Immature natural killer cell (primary cell): ENCODE results near the gene RIT2. TPM values are rescaled to one million over a fixed set of nuclear protein-coding genes. Genes with fewer than 3 reads are reported as not detected.
A peak's percentile ranks its signal among the peaks of the same experiment; 100 is the strongest.

Experiments used
- DNase-seq, 3 donors: peaks; one replicate each; pipeline ENCODE4 v3.0.0; 2022; ENCODE audit warnings: mixed read lengths in 1 of 3
- H3K27ac Mint-ChIP-seq, 6 donors: one replicate each; pipeline ENCODE4 v1.8.0; 2020; ENCODE audit warnings: mixed read lengths in 6 of 6, mild to moderate bottlenecking in 5 of 6, inconsistent platforms in 4 of 6, moderate library complexity in 3 of 6
- H3K27me3 Mint-ChIP-seq, 3 donors: one replicate each; pipeline ENCODE4 v1.8.0; 2020 to 2021; ENCODE audit warnings: low read depth in 3 of 3, mild to moderate bottlenecking in 3 of 3, mixed read lengths in 3 of 3, moderate library complexity in 3 of 3, inconsistent platforms in 1 of 3
- H3K36me3 Mint-ChIP-seq, 3 donors: one replicate each; pipeline ENCODE4 v1.8.0; 2020; ENCODE audit warnings: mixed read lengths in 3 of 3, inconsistent platforms in 2 of 3, mild to moderate bottlenecking in 2 of 3
- H3K4me1 Mint-ChIP-seq, 2 donors: one replicate each; pipeline ENCODE4 v1.8.0; 2020; ENCODE audit warnings: inconsistent platforms in 2 of 2, mild to moderate bottlenecking in 2 of 2, mixed read lengths in 2 of 2, moderate library complexity in 1 of 2
- H3K4me3 Mint-ChIP-seq, 5 donors: one replicate each; pipeline ENCODE4 v1.8.0; 2020; ENCODE audit warnings: mild to moderate bottlenecking in 5 of 5, mixed read lengths in 5 of 5, inconsistent platforms in 3 of 5, moderate library complexity in 3 of 5
- H3K9me3 Mint-ChIP-seq, 6 donors: one replicate each; pipeline ENCODE4 v1.8.0; 2020; ENCODE audit warnings: mild to moderate bottlenecking in 6 of 6, mixed read lengths in 6 of 6, inconsistent platforms in 4 of 6, moderate library complexity in 3 of 6
- polyA plus RNA-seq, 3 donors: library from polyadenylated mRNA; unstranded; fragments of 300-500 nt; fragmentation: Illumina TruSeq; gene quantifications; one replicate each; pipeline ENCODE4 v1.2.3, GENCODE V29; 2021

Gene RIT2
- polyA plus RNA-seq, result not detected

DNA sequence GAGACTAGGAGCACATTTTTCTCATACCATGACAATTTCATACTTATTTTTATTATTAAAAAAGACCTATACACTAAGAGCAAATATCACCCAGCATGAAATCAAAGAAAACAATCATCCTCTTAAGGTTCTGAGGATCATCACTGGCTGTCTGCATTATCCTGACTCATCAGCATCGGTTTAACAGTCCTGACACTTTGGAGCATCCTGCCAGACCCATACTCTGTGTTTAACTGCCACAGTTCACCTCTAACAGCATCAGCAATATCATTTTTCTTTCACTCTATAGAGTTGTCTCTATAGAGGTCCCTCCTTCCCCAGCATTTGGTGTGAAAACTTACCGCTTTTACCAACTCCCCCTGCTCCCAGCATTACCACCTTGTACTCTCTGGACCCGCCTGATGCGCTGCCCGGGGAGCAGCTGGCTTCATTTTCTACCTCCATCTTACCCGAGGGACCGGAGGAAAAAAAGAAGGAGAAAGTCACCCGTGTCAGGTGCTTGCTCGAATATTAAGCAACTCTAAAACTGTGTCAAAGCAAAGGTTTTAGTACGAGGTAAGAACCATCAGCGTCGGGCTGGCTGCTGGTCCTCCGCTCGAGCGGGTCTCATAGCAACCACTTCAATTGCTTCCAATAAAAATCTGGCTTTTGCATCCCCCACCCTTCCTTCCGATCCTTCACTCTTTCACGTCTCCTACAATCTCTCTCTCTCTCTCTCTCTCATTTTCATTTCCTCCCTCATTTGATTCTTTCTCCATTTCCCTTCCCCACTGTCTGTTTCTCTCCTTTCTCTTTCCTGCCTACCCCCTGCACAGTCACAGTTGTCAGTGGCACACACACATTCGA lies at the start of gene RIT2:
Gene RIT2, minus strand, starts transcription at position 610 of the 846 bp plus-strand sequence.
- Mint-ChIP-seq H3K27ac (no peak within 1 kb of the TSS), H3K4me1 (no peaks in the 10 kb centered on the region), H3K36me3 (no peaks in the 10 kb centered on the region), H3K4me3 (no peak within 1 kb of the TSS), H3K9me3 (peaks cover 0 to 12% (median 3%) of the 10 kb centered on the region in 6 donors), H3K27me3 (no peaks in the 10 kb centered on the region)
- DNase-seq, result no peak

GRCh38 chr18:43161528-43161927 lies 46.0 kb upstream of the RIT2 start:
- H3K27ac Mint-ChIP-seq, result no peak overlapping the region
- DNase-seq, result no peak
- H3K4me1 Mint-ChIP-seq, result no peaks in the 10 kb centered on the region
- peaks cover 0 to 2% (median 0%) of the 10 kb centered on the region in 3 donors for H3K27me3 Mint-ChIP-seq
- H3K36me3 Mint-ChIP-seq, result no peaks in the 10 kb centered on the region
- H3K9me3 Mint-ChIP-seq, result peaks cover 0 to 30% (median 14%) of the 10 kb centered on the region in 6 donors
- no peak overlapping the region for H3K4me3 Mint-ChIP-seq

DNA sequence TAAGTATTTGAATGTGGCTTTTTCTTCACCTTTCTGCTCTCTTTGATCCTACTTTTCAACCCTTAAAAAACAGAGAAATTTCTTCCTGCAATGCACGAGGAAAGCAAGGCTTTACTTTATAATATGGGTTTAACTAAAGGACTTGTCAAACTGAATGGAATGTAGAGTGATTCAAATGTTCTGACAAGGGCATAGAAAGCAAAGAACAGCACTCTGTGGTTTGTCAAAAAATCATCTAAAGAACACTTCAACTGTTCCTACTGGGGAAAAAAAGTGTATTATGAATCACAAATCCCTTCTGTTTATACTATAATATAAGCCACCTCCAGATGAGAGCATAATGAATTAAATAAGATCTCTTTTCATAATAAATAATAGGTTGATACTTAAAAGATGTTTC lies 45.0 kb upstream of the RIT2 start:
- Mint-ChIP-seq H3K4me3 (no peak overlapping the region), H3K27ac (no peak overlapping the region), H3K4me1 (no peaks in the 10 kb centered on the region), H3K36me3 (no peaks in the 10 kb centered on the region), H3K27me3 (peaks cover 0 to 2% (median 0%) of the 10 kb centered on the region in 3 donors), H3K9me3 (peaks cover 0 to 20% (median 8%) of the 10 kb centered on the region in 6 donors)
- DNase-seq, result no peak

DNA sequence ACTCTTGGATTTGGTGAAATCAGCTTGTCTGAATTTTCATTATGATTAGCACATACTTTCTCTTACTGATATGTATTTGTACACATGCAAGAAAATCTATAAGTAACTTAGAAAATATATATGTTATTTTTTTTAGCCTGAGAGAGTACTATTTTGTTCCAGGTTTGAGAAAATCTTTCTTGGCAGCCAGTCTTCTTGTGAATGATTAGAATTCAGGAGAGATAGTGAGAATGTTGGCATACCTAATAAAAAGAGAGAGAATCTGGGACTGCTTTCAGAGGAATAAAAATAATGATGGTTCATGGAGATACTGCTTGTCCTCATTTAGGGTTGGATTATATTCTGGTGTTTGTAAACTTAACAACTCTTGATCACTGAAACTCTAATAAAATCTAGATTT lies 44.4 kb upstream of the RIT2 start:
- DNase-seq, result no peak
- Mint-ChIP-seq H3K27ac (no peak overlapping the region), H3K27me3 (peaks cover 0 to 2% (median 0%) of the 10 kb centered on the region in 3 donors), H3K36me3 (no peaks in the 10 kb centered on the region), H3K4me1 (no peaks in the 10 kb centered on the region), H3K9me3 (peaks cover 0 to 20% (median 8%) of the 10 kb centered on the region in 6 donors), H3K4me3 (no peak overlapping the region)

DNA sequence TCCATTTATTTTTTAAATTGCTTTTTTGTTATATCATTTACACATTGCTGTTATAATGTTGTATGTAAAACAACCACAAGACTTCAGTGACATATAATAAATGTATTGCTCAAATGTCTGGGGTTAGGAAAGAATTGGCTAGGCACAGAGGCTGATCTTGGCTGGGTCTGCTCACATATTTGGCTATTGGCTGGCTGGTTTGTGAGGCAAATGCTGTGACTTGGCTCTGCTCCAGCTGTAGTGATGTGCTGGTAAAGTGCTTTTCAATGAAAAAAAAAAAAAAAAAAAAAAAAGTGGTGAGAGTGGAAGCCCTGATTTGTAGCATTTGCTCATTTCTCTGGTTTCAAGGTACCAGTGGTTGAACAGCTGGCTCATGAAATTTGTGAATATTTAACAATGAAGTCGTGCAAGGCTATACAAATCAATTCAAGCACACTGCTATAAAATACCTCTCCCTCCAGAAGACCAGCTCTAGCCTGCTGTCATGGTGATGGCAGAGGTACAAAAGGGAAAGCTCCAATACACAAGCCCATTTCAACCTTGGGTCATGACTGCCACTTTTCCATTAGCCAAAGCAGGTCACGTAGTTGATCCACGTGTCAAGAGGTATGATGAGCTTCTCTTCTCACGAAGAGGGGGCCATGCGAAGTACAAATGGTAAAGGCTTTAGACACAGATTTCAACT lies 43.7 kb upstream of the RIT2 start:
- Mint-ChIP-seq H3K4me3 (no peak overlapping the region), H3K27me3 (peaks cover 0 to 2% (median 0%) of the 10 kb centered on the region in 3 donors), H3K27ac (no peak overlapping the region), H3K36me3 (no peaks in the 10 kb centered on the region), H3K9me3 (peaks cover 0 to 20% (median 6%) of the 10 kb centered on the region in 6 donors), H3K4me1 (no peaks in the 10 kb centered on the region)
- no peak for DNase-seq

- no peak overlapping the region for H3K27ac Mint-ChIP-seq
- no peaks in the 10 kb centered on the region for H3K4me1 Mint-ChIP-seq
- DNase-seq, result no peak
- no peak overlapping the region for H3K4me3 Mint-ChIP-seq
- H3K9me3 Mint-ChIP-seq, result peaks cover 0 to 20% (median 7%) of the 10 kb centered on the region in 6 donors
- no peaks in the 10 kb centered on the region for H3K27me3 Mint-ChIP-seq
- no peaks in the 10 kb centered on the region for H3K36me3 Mint-ChIP-seq
Observed at GRCh38 chr18:43158381-43158780, 42.9 kb upstream of the RIT2 start.

DNA sequence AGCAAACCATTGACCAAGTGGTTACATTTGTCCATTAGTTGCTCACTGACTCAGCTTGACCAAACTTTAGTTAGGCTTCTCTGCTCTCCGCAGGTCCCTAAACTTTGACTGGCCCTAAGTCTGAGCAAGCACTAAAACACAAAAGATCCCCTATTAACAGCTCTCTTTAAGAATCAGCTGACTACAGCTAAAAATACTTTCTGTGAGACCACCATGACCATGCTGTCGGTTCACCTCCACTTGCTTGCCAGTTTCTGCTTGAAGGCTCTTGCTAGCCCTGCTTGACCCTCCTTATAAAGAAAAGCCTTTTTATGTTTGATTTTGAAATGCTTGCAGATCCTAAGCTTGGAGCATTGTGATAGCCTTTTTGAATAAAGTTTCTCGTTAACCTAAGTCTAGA lies 40.4 kb upstream of the RIT2 start:
- Mint-ChIP-seq H3K36me3 (no peaks in the 10 kb centered on the region), H3K27me3 (no peaks in the 10 kb centered on the region), H3K4me3 (no peak overlapping the region), H3K9me3 (peaks cover 3 to 14% (median 8%) of the 10 kb centered on the region in 6 donors), H3K27ac (no peak overlapping the region), H3K4me1 (no peaks in the 10 kb centered on the region)
- DNase-seq, result no peak

- DNase-seq, result no peak
- Mint-ChIP-seq H3K4me3 (no peak overlapping the region), H3K36me3 (peaks cover 0 to 4% (median 0%) of the 10 kb centered on the region in 3 donors), H3K9me3 (peaks cover 8 to 28% (median 17%) of the 10 kb centered on the region in 6 donors), H3K27me3 (peaks cover 0 to 1% (median 0%) of the 10 kb centered on the region in 3 donors), H3K4me1 (no peaks in the 10 kb centered on the region), H3K27ac (no peak overlapping the region)
Observed at GRCh38 chr18:43148231-43148630, 32.7 kb upstream of the RIT2 start.

- Mint-ChIP-seq H3K9me3 (peaks cover 5 to 16% (median 10%) of the 10 kb centered on the region in 6 donors), H3K27me3 (peaks cover 0 to 3% (median 0%) of the 10 kb centered on the region in 3 donors), H3K27ac (no peak overlapping the region), H3K4me1 (no peaks in the 10 kb centered on the region), H3K36me3 (peaks cover 0 to 5% (median 0%) of the 10 kb centered on the region in 3 donors), H3K4me3 (no peak overlapping the region)
- DNase-seq, result no peak
Observed at GRCh38 chr18:43141208-43141607, 25.7 kb upstream of the RIT2 start.

GRCh38 chr18:43139288-43139946 lies 23.9 kb upstream of the RIT2 start:
- Mint-ChIP-seq H3K9me3 (peaks cover 5 to 18% (median 10%) of the 10 kb centered on the region in 6 donors), H3K27me3 (peaks cover 0 to 3% (median 0%) of the 10 kb centered on the region in 3 donors), H3K36me3 (peaks cover 0 to 3% (median 0%) of the 10 kb centered on the region in 3 donors), H3K4me1 (no peaks in the 10 kb centered on the region), H3K4me3 (no peak overlapping the region), H3K27ac (no peak overlapping the region)
- DNase-seq, result no peak

GRCh38 chr18:43134876-43135275 lies 19.4 kb upstream of the RIT2 start:
- Mint-ChIP-seq H3K27me3 (peaks cover 0 to 3% (median 3%) of the 10 kb centered on the region in 3 donors), H3K27ac (no peak overlapping the region), H3K9me3 (peaks cover 0 to 14% (median 11%) of the 10 kb centered on the region in 6 donors), H3K36me3 (no peaks in the 10 kb centered on the region), H3K4me1 (no peaks in the 10 kb centered on the region), H3K4me3 (no peak overlapping the region)
- DNase-seq, result no peak

- Mint-ChIP-seq H3K4me3 (no peak overlapping the region), H3K27ac (no peak overlapping the region), H3K36me3 (no peaks in the 10 kb centered on the region), H3K4me1 (no peaks in the 10 kb centered on the region), H3K27me3 (peaks cover 0 to 4% (median 0%) of the 10 kb centered on the region in 3 donors), H3K9me3 (peaks cover 0 to 20% (median 13%) of the 10 kb centered on the region in 6 donors)
- DNase-seq, result no peak
Observed at GRCh38 chr18:43130716-43131260, 15.3 kb upstream of the RIT2 start.

DNA sequence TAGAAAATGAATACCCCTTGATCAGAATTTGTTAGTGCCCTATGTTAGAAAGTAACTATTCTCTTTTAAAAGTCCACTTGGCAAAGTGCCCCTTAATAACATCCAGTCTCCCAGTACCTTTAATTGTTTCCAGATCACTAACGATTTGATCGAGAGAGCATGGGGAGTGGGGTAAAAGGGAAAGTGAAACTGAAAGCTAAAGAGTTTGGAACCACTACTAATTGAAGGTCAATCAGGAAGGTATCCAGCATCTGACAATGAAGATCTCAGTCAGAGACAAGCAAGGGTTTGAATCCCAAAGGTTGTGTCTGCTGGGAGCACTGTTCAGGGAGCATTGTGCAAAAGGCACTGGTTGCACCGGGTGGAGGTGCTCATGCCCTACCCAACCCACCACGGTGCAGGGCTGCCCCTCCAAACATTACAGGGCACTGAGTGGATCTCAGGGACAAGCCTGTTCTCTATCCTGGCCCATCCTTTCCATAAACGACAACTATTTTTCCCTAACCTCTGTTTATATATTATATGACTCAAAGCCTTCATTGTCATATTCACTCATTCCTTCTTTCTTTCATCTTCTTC lies 14.6 kb upstream of the RIT2 start:
- peaks cover 0 to 20% (median 15%) of the 10 kb centered on the region in 6 donors for H3K9me3 Mint-ChIP-seq
- DNase-seq, result no peak
- H3K36me3 Mint-ChIP-seq, result no peaks in the 10 kb centered on the region
- no peak overlapping the region for H3K27ac Mint-ChIP-seq
- no peaks in the 10 kb centered on the region for H3K4me1 Mint-ChIP-seq
- peaks cover 0 to 4% (median 0%) of the 10 kb centered on the region in 3 donors for H3K27me3 Mint-ChIP-seq
- peak overlapping the region in 1 of 5 donors; percentile 75 for H3K4me3 Mint-ChIP-seq
